Heart right ventricle (tissue), 16 donors: ENCODE data around the gene FNDC11. TPM values are rescaled to one million over a fixed set of nuclear protein-coding genes. Genes with fewer than 3 reads are reported as not detected.
A peak's percentile ranks its signal among the peaks of the same experiment; 100 is the strongest.

Experiments
- ATAC-seq, 8 donors: fragments of 200-7000 bp; cut with Tn5 transposase; one replicate each; pipeline ENCODE4 v1.9.1; 2020; ENCODE audit warnings: mild to moderate bottlenecking in 8 of 8, moderate library complexity in 8 of 8, moderate number of reproducible peaks in 1 of 8
- DNase-seq, 2 donors: peaks; one replicate each; pipeline ENCODE4 v3.0.0-alpha.2; 2020
- H3K27ac ChIP-seq, 10 donors: fragments of 200-600 bp; sonication (generic) in 2 of 10; one replicate each; pipeline versions ENCODE4 v1.5.0 to v1.8.0; 2020 to 2022; ENCODE audit warnings: mild to moderate bottlenecking in 3 of 10
- H3K27me3 ChIP-seq, 7 donors: fragments of 200-600 bp; one replicate each; pipeline ENCODE4 v1.8.0; 2021 to 2022; ENCODE audit warnings: mild to moderate bottlenecking in 2 of 7
- H3K36me3 ChIP-seq, 9 donors: fragments of 200-600 bp; sonication (generic) in 1 of 9; one replicate each; pipeline versions ENCODE4 v1.5.0 to v1.8.0; 2020 to 2022; ENCODE audit warnings: mild to moderate bottlenecking in 2 of 9
- H3K4me1 ChIP-seq, 9 donors: fragments of 200-600 bp; sonication (generic) in 1 of 9; one replicate each; pipeline versions ENCODE4 v1.5.0 to v1.8.0; 2020 to 2022; ENCODE audit warnings: mild to moderate bottlenecking in 4 of 9
- H3K4me3 ChIP-seq, 10 donors: fragments of 200-600 bp; sonication (generic) in 2 of 10; one replicate each; pipeline versions ENCODE4 v1.5.0 to v1.8.0; 2020 to 2022; ENCODE audit warnings: mild to moderate bottlenecking in 7 of 10, moderate library complexity in 2 of 10
- H3K9me3 ChIP-seq, 11 donors: fragments of 200-600 bp in 10 of 11; sonication (generic) in 2 of 11; one replicate each; pipeline versions ENCODE4 v1.5.0 to v1.8.0; 2013 to 2022; ENCODE audit warnings: mild to moderate bottlenecking in 2 of 11, control low read depth in 1 of 11, moderate library complexity in 1 of 11
- CTCF ChIP-seq, 9 donors: fragments of 200-600 bp; sonication (generic) in 2 of 9; IDR thresholded peaks; one replicate each; pipeline versions ENCODE4 v1.5.0 to v1.8.0; 2021 to 2022; ENCODE audit warnings: antibody characterized with exemption in 9 of 9, mild to moderate bottlenecking in 5 of 9, moderate library complexity in 1 of 9
- WGBS, 2 donors: extraction: QIAGEN DNeasy Blood & Tissue Kit; methylation state at CpG; one replicate each; pipeline ENCODE4 v1.1.7; 2013; ENCODE audit warnings: inconsistent platforms in 1 of 2; 5-methylcytosine and 5-hydroxymethylcytosine counted together
- intact Hi-C, 10 donors: fragments of 100-400 bp; cut with DNase I; formaldehyde crosslinking; loops; one replicate each; pipeline versions ENCODE4 v1.11.1 to v1.14.2; 2022
- polyA plus RNA-seq, 2 donors: library from polyadenylated mRNA; stranded (reverse); fragments of 200-250 nt; gene quantifications; one replicate each; pipeline ENCODE4 v1.2.3, GENCODE V29; 2013
- total RNA-seq, 10 donors: library from RNA; stranded (reverse); fragmentation: NEBNext Ultra II Directional in 3 of 10; extraction: Animal tissue kit (Norgen Biotek cat#: 25700) in 3 of 10; gene quantifications; one replicate each; pipeline versions ENCODE4 v1.2.1 to v1.2.4, GENCODE V29; 2021 to 2023
- donor health status: Arrhythmogenic right ventricular cardiomyopathy.
- donor health status: ischemic (EF 13 %, LVEDD 7.1; RV severe dilation, severe dysfunction).
- donor health status: healthy with polysubstance abuse.
- donor health status: DM: no; HTN: yes; CAD: no.
- donor health status: DM: no; HTN: no; CAD: no.
- donor health status: ischemic (EF 25% LVEDD 6.9; RV normal size, moderate dysfunction).
- donor health status: ischemic (EF 25% LVEDD 5.7; RV mildly dilated, moderate dysfunction).
- donor health status: healthy.
- donor health status: DM: yes; HTN: yes; CAD: no.
- donor health status: Ischemic cardiomyopathy.
- donor health status: ischemic (EF 35%, LVEDD 5.7; RV mildly dilated, moderate dysfunction).
- donor health status: nonischemic (EF 11% LVEDD 7.7; RV severe dilation, severe dysfunction).
- donor health status: DM: yes; HTN: yes; CAD: no.
- donor health status: PGD.
- donor health status: ischemic (EF 29% LVEDD 5.4; RV normal size, mild dysfunction).
- donor health status: nonischemic (EF 23%, LVEDD 6.1; RV moderate dilation, normal function).

Gene FNDC11
- total and polyA plus RNA-seq, 12 donors, result 0.09 to 0.29 (median 0.18) TPM; not detected in 6

GRCh38 chr20:63574829-63575743 lies 21.1 kb downstream of the FNDC11 start:
- intact Hi-C loops, result loop anchor here in 3 of 10 donors (5.0 to 10.0 kb wide), 3 partner anchors 38 to 50 kb away; partner anchors contain the start of genes GMEB2 (in 2 of the 3) and PTK6 (in 1 of the 3)
- Histone ChIP-seq H3K36me3 (peaks cover 0 to 19% (median 4%) of the 10 kb centered on the region in 9 donors), H3K4me1 (peaks cover 5 to 37% (median 24%) of the 10 kb centered on the region in 9 donors), H3K9me3 (no peaks in the 10 kb centered on the region), H3K27ac (peak overlapping the region in 8 of 10 donors; percentile 89 to 95 (median 93)), H3K4me3 (peak overlapping the region in 5 of 10 donors; percentile 75 to 92 (median 85)), H3K27me3 (peaks cover 0 to 37% (median 0%) of the 10 kb centered on the region in 7 donors)
- no peak for TF ChIP-seq CTCF (IDR thresholded peaks at IDR 0.05)
- WGBS, 2 donors, result 68 to 75% methylated on average over 28 of the region's 28 CpGs
- ATAC-seq (no peak), DNase-seq (no peak)

GRCh38 chr20:63576311-63576710 lies 22.4 kb downstream of the FNDC11 start:
- Histone ChIP-seq H3K9me3 (no peaks in the 10 kb centered on the region), H3K27me3 (peaks cover 0 to 41% (median 0%) of the 10 kb centered on the region in 7 donors), H3K4me3 (no peak overlapping the region), H3K36me3 (peaks cover 0 to 13% (median 4%) of the 10 kb centered on the region in 9 donors), H3K27ac (no peak overlapping the region), H3K4me1 (peaks cover 5 to 37% (median 24%) of the 10 kb centered on the region in 9 donors)
- no peak for TF ChIP-seq CTCF (IDR thresholded peaks at IDR 0.05)
- ATAC-seq (no peak), DNase-seq (no peak)
- intact Hi-C loops, result loop anchor here in 3 of 10 donors (5.0 to 10.0 kb wide), 3 partner anchors 39 to 48 kb away; partner anchors contain the start of genes GMEB2 (in 2 of the 3) and PTK6 (in 1 of the 3)
- WGBS, 2 donors, result 89 to 90% methylated on average over 7 of the region's 7 CpGs

GRCh38 chr20:63577317-63577894 lies 23.4 kb downstream of the FNDC11 start:
- DNase-seq, result peak; percentile 76 to 80
- Histone ChIP-seq H3K27ac (peak overlapping the region in 1 of 10 donors; percentile 18), H3K27me3 (peaks cover 0 to 34% (median 0%) of the 10 kb centered on the region in 7 donors), H3K4me1 (peaks cover 5 to 32% (median 19%) of the 10 kb centered on the region in 9 donors), H3K9me3 (no peaks in the 10 kb centered on the region), H3K4me3 (no peak overlapping the region), H3K36me3 (peaks cover 0 to 6% (median 2%) of the 10 kb centered on the region in 9 donors)
- intact Hi-C loops, result loop anchor here in 3 of 10 donors (5.0 to 10.0 kb wide), 3 partner anchors 40 to 47 kb away; partner anchors contain the start of genes GMEB2 (in 2 of the 3) and PTK6 (in 1 of the 3)
- peak in 7 of 8 donors; percentile 36 to 76 (median 58) for ATAC-seq
- WGBS, 2 donors, result 46 to 59% methylated on average over 19 of the region's 19 CpGs
- TF ChIP-seq CTCF (IDR thresholded peaks at IDR 0.05), result no peak
